Skeletal muscle satellite cell (primary cell): ENCODE results near the gene UACA.

ENCODE experiments used
- H3K27me3 ChIP-seq: 2 replicates; pipeline ENCODE4 v1.7.0; 2013; ENCODE audit warnings: low read length; ENCODE audit not compliant: control insufficient read depth, insufficient read depth
- H3K36me3 ChIP-seq: 2 replicates; pipeline ENCODE4 v1.7.0; 2013; ENCODE audit warnings: mild to moderate bottlenecking, control low read depth, low read length; ENCODE audit not compliant: insufficient read depth
- H3K4me1 ChIP-seq: 2 replicates; pipeline ENCODE4 v1.7.0; 2013; ENCODE audit warnings: low read length; ENCODE audit not compliant: control insufficient read depth, insufficient read depth
- H3K4me2 ChIP-seq: 2 replicates; pipeline ENCODE4 v1.7.0; 2013; ENCODE audit warnings: mild to moderate bottlenecking, low read length
- H3K4me3 ChIP-seq: 2 replicates; pipeline ENCODE4 v1.7.0; 2013; ENCODE audit warnings: low read length
- H3K9ac ChIP-seq: 2 replicates; pipeline ENCODE4 v1.7.0; 2013; ENCODE audit warnings: mild to moderate bottlenecking, low read depth, low read length, moderate library complexity
- H3K9me3 ChIP-seq: replicated peaks from 2 replicates; pipeline ENCODE4 v1.7.0; 2013; ENCODE audit warnings: mild to moderate bottlenecking, control low read depth, low read length

Gene UACA

DNA sequence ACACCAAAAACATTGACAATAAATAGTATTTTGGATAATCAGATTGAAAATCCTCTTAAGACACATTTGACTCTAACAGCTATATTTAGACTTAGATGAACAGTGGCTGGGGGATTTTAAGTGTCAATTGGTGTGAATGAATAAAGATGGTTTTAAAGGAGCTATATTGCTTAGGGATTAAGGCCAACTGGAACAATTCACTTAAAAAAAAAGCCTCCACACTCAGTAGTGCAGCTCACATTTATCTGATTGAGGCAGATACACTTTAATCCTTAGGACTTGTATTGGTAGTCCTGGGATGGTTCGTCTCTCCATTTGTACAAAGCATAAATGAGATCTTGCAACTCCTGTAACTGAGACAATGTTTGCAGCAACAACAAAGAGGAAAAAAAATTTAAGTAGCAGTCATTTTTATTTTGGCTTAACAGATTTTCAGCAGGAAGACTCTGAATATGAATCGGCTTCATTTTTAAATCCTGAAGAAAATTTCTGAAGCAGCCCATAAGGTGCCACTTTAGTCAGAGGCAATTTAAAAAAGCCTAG, 112.0 kb downstream of the UACA start:
- Histone ChIP-seq H3K4me1 (peaks cover 6% of the 10 kb centered on the region), H3K9ac (no peak overlapping the region), H3K27me3 (no peaks in the 10 kb centered on the region), H3K4me3 (no peak overlapping the region), H3K36me3 (peaks cover 49% of the 10 kb centered on the region), H3K9me3 (no peaks in the 10 kb centered on the region), H3K4me2 (no peak overlapping the region)

DNA sequence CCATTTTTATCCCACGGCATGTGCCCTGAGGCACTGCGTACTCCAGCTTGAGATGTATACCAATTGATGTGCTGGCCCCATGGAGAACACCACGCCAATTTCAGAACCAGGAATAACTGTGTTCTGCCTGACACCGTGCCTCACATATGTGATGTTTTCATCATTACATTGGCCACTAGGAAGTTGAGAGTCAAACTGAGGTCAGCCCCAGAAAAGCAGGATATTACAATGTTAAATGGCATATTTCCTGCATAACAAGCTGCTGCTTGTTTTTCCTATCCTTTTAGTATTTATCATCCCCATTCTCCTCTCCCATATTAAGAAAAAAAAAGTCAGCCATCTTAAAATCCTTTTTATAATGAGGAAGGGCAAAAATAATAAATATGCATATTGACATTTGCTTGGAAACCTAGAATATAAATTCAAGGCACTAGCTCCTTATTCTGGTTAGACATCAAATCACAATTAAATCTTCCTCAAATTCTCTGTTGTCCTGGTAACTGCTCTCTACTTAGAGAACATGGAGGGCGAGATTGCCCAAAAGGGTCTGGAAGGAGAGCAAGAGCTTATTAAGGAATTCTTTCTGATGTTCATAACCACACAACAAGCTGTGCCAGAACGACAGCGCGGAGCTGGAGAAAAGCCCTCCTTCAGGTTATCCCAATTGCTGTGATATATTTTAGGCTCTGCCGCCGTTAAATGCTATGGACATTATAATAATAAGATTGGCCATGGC, 112.6 kb downstream of the UACA start:
- H3K9me3 ChIP-seq, result no peaks in the 10 kb centered on the region
- no peak overlapping the region for H3K9ac ChIP-seq
- H3K4me2 ChIP-seq, result no peak overlapping the region
- peaks cover 43% of the 10 kb centered on the region for H3K36me3 ChIP-seq
- H3K4me3 ChIP-seq, result no peak overlapping the region
- no peaks in the 10 kb centered on the region for H3K27me3 ChIP-seq
- H3K4me1 ChIP-seq, result peaks cover 6% of the 10 kb centered on the region

DNA sequence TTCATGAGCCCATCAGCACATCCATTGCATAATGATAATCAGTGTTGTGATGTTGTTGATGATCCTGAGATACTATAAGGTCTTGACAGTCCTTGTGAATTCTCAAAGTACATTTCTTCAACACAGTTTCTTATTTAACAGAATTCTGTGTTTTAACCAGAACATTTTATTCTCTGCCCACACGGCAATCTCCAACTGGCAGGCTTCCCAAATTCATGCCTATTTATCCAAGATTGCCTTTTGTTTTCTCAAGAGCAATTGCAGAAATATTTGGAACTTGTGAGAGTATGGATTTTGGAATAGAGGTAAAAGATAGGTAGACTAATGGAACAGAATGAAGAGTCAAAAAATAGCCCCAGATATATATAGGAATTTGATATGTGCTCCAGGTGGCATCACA, 116.0 kb downstream of the UACA start:
- Histone ChIP-seq H3K9me3 (no peaks in the 10 kb centered on the region), H3K4me1 (peaks cover 27% of the 10 kb centered on the region), H3K9ac (no peak overlapping the region), H3K27me3 (no peaks in the 10 kb centered on the region), H3K36me3 (peaks cover 19% of the 10 kb centered on the region), H3K4me2 (no peak overlapping the region), H3K4me3 (no peak overlapping the region)

DNA sequence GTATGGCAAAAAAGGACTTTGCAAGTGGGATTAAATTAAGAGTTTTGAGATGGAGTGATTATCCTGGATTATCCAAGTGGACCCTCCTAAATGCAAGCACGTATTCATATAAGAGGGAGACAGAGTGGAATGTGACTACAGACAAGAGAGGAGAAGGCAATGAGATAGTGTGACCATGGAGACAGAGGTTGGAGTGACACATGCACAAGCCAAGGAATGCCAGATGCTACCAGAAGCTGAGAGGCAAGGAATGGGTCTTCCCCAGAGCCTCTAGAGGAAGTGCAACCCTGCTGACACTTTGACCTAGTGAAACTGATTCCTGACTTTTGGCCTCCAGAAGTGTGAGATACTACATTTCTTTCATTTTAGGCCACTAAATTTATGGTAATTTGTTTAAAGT, 117.2 kb downstream of the UACA start:
- H3K27me3 ChIP-seq, result no peaks in the 10 kb centered on the region
- H3K4me1 ChIP-seq, result peaks cover 27% of the 10 kb centered on the region
- H3K9ac ChIP-seq, result no peak overlapping the region
- peaks cover 8% of the 10 kb centered on the region for H3K36me3 ChIP-seq
- no peaks in the 10 kb centered on the region for H3K9me3 ChIP-seq
- H3K4me2 ChIP-seq, result no peak overlapping the region
- H3K4me3 ChIP-seq, result no peak overlapping the region

DNA sequence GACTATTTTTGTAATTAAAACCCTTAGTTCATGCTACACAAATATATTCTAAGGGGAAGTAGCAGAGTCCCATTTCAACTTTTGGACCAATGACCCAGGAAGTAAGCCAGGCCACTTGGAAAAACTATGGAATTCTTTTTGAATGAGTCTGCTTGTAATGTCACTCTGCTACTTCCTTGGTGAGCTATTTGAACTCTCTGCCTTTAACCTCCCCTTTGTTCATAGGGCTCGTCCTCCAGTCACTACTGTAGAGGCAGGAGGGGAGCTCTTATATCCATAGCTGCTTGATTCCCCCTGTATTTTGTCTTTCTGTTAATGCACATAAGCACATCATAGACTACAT, 119.6 kb downstream of the UACA start:
- Histone ChIP-seq H3K4me2 (peak overlapping the region; percentile 29), H3K4me3 (no peak overlapping the region), H3K27me3 (no peaks in the 10 kb centered on the region), H3K4me1 (peaks cover 27% of the 10 kb centered on the region), H3K9me3 (no peaks in the 10 kb centered on the region), H3K36me3 (peaks cover 7% of the 10 kb centered on the region), H3K9ac (no peak overlapping the region)

DNA sequence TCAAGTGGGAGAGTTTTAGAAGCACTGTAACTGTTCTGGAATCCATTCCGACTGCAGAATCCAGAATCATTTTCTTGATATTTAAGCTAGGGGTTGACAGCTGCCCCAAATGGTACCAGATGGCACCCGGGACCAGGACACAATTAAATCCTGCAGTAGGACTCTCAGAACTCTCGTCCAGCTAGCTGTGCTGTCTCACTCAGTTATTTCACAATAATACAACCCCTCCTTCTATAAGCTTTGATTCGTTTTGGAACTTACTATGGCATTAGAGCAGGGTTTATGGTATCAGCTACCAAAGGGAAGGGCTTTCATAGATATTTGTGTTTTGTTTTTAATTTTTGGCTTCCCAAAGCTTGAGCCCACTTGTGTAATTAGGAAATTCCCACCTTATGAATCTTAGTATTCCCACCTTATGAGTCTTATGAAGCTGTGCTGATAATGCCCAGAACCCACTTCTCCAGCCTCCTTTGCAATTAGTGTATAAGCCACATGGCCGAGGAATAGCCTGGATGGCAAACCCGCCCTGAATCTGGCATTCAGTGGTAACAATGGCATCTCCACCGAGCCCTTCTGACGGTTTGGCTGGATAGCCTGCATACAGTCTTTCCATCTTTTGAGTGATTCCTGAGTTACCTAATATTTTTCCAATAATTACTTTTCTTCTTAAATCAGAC, 120.1 kb downstream of the UACA start:
- peaks cover 27% of the 10 kb centered on the region for H3K4me1 ChIP-seq
- H3K4me2 ChIP-seq, result peak overlapping the region; percentile 29
- H3K9me3 ChIP-seq, result no peaks in the 10 kb centered on the region
- no peaks in the 10 kb centered on the region for H3K27me3 ChIP-seq
- H3K4me3 ChIP-seq, result no peak overlapping the region
- H3K36me3 ChIP-seq, result peaks cover 12% of the 10 kb centered on the region
- no peak overlapping the region for H3K9ac ChIP-seq

DNA sequence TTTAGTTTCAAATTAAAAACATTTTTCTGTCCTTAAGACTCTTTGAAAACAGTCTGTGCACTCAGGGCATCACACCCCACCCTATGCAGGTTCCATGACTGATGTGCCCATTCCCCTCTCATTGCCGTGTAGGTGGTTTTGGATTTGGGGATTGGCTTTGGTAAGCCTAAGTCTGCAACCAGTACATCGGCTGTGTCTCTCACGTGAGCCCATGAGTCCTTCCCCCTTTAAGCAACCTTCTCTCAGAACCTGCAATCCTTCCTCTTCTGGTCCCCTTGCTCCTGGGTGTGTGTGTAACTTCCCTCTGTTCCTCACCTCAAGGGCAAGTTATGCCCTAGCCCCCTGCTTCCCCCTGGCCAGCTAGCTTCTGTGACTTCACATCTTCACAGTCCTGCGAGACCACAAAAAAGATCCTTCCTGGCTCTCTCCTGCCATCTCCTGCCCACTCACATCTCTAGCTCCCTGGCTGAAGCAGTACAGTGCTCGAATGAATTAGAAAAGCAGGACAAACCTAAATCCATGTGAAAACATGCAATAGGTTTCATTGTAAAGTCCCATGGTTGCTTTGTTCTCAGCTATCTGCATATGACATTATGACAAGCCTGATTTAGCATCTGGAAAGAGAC, 126.7 kb downstream of the UACA start:
- Histone ChIP-seq H3K36me3 (peaks cover 26% of the 10 kb centered on the region), H3K4me3 (no peak overlapping the region), H3K4me1 (no peaks in the 10 kb centered on the region), H3K9me3 (no peaks in the 10 kb centered on the region), H3K9ac (no peak overlapping the region), H3K4me2 (no peak overlapping the region), H3K27me3 (no peaks in the 10 kb centered on the region)

DNA sequence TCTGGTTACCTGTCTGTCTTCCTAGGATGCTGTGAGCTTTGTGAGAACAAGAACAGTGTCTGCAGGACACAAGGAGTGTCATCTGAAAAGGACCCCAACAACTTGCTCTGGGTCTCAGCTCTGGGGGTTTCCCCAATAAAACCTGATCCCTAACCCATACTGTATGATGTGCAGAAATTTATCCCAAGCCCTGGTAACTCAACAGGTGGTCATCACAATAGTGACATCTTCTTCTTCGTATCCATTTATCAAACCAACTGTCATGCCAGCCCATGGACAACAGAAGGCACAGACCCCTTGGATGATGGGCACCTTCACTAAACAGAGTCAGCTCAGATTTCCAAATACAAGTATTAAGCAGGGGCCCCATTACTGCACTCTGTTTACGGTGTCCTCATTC, 127.5 kb downstream of the UACA start:
- Histone ChIP-seq H3K36me3 (peaks cover 25% of the 10 kb centered on the region), H3K9me3 (no peaks in the 10 kb centered on the region), H3K4me2 (no peak overlapping the region), H3K27me3 (no peaks in the 10 kb centered on the region), H3K9ac (no peak overlapping the region), H3K4me3 (no peak overlapping the region), H3K4me1 (no peaks in the 10 kb centered on the region)

DNA sequence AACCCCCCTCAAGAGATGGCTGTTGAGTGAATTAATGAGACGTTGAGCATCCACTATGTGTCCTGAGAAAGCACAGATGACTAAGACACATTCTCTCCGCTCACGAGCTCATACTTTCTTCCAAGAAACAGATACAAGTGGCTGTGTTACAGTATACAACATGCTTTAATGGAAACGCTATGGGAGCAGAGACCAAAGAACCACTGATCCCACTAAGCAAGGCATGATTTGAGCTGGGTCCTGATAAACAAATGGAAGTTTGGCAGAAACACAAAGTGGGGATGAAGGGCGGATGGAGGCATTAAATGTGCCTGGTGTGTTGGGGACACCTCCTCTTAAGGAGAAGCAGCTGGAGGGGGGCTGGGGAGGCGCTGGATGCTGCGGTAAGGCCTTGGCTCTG, 129.4 kb downstream of the UACA start:
- Histone ChIP-seq H3K36me3 (peaks cover 22% of the 10 kb centered on the region), H3K9me3 (no peaks in the 10 kb centered on the region), H3K9ac (no peak overlapping the region), H3K4me3 (no peak overlapping the region), H3K27me3 (no peaks in the 10 kb centered on the region), H3K4me1 (no peaks in the 10 kb centered on the region), H3K4me2 (no peak overlapping the region)

DNA sequence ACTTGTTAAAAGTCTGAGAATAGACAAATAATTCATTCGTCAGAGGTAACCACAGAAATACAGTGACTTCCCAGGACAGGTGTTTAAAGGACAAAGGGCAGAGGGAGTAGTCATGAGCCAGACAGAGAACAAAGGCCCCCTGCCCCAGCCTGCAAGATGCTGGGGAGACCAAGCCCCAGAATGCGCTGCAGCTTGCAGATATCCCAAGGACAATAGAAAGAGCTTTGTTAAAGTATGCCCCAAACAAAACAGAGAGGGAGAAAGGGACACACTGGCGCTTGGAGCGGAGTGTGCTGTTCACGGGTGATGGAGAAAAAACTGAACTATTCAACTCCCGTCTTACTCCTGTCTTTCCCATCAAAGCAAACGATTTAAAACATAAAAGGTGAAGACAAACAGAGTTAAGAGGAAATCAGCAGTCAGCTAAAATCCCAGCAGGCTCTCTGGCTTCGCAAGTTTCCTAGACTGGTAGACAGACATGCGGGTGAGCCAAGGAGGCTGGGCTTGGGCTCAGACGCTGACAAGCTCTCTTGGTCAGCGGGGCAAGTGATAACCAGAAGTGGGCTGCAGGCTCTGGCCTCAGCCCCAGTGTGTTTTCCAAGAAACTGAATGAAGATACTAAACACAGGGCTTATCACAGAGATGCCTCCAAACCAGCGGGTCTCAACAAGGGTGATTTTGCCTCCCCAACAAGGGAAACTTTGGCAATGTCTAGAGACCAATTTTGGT, 130.1 kb downstream of the UACA start:
- Histone ChIP-seq H3K4me2 (no peak overlapping the region), H3K36me3 (peaks cover 19% of the 10 kb centered on the region), H3K4me1 (peaks cover 3% of the 10 kb centered on the region), H3K9me3 (no peaks in the 10 kb centered on the region), H3K9ac (no peak overlapping the region), H3K27me3 (no peaks in the 10 kb centered on the region), H3K4me3 (no peak overlapping the region)

DNA sequence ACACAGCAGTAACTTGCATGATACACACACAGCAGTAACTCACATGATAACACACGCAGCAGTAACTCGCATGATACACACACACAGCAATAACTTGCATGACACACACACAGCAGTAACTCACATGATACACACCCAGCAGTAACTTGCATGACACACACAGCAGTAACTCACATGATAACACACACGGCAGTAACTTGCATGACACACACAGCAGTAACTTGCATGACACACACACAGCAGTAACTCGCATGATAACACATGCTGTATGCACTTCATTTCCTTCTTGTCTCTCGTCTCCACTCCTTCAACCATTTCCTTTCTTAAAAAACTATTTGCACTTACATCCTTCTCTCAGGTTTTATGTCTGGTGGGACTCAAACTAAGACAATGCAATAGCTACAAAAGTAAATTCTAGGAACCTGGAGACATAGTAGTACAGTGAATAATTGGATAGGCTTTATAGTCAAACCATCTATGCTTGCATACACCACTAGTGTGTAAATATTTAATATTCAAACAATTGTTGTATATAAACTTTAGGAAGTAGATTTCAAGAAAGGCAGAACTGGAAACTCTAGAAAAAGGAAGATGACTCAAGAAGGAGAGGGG, 130.8 kb downstream of the UACA start:
- Histone ChIP-seq H3K9me3 (no peaks in the 10 kb centered on the region), H3K9ac (no peak overlapping the region), H3K36me3 (peaks cover 13% of the 10 kb centered on the region), H3K27me3 (no peaks in the 10 kb centered on the region), H3K4me3 (no peak overlapping the region), H3K4me1 (peaks cover 10% of the 10 kb centered on the region), H3K4me2 (no peak overlapping the region)
